ENCODE results near the gene RASD1. TPM values are rescaled to one million over a fixed set of nuclear protein-coding genes. Genes with fewer than 3 reads are reported as not detected.

RASD1 gene
- total RNA-seq, 1 donor from 2014 or later = 2.1 TPM

DNA sequence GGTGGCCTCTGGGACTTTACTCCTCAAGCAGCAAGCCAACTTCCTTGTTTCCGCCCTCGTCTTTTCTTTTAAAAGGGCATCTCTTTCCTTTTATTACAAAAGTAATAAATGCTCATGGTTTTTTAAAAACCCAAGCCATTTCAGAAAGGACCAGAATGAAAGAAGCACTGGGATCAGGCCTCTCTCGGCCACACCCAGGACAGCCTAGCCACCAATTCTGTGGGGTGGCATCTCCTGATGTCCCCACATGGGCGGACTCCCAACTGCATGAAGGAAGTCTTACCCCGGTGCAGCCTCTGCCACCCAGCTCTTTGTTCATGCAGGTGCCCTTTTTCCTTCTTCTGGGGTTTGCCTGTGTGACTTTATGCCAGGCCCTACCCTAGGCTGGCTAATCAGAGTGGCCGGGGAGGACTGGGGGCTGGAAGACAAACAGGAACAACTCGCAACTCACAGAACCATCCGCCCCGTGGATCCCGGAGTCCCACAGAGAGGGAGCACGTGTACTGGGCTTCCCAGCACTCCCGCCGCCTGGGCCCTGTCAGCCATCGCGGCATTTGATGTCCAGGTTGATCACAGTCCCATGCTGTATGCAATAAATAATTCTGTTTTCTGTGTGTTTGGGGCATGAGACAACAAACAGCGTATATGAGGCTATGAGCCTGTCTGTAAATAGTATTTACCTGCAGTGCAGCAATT lies 2.6 kb upstream of the RASD1 start:
- no peak for DNase-seq (ENCODE audit: low spot score in 2 of 2, unreplicated experiment in 2 of 2)
- peaks cover 12% of the 10 kb centered on the region for H3K4me1 Mint-ChIP-seq
- no peak overlapping the region for H3K4me3 Mint-ChIP-seq
- H3K9me3 Mint-ChIP-seq = no peaks in the 10 kb centered on the region
- TF ChIP-seq, protein P1, sequence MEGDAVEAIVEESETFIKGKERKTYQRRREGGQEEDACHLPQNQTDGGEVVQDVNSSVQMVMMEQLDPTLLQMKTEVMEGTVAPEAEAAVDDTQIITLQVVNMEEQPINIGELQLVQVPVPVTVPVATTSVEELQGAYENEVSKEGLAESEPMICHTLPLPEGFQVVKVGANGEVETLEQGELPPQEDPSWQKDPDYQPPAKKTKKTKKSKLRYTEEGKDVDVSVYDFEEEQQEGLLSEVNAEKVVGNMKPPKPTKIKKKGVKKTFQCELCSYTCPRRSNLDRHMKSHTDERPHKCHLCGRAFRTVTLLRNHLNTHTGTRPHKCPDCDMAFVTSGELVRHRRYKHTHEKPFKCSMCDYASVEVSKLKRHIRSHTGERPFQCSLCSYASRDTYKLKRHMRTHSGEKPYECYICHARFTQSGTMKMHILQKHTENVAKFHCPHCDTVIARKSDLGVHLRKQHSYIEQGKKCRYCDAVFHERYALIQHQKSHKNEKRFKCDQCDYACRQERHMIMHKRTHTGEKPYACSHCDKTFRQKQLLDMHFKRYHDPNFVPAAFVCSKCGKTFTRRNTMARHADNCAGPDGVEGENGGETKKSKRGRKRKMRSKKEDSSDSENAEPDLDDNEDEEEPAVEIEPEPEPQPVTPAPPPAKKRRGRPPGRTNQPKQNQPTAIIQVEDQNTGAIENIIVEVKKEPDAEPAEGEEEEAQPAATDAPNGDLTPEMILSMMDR (IDR thresholded peaks at IDR 0.05; ENCODE audit: unreplicated experiment) = no peak
- H3K27me3 Mint-ChIP-seq (ENCODE audit: low read depth) = peaks cover 35% of the 10 kb centered on the region
- H3K36me3 Mint-ChIP-seq = no peaks in the 10 kb centered on the region
- H3K27ac Mint-ChIP-seq = no peak overlapping the region

GRCh38 chr17:17497845-17498520 lies 1.8 kb upstream of the RASD1 start:
- no peak for DNase-seq (ENCODE audit: low spot score in 2 of 2, unreplicated experiment in 2 of 2)
- peaks cover 2% of the 10 kb centered on the region for H3K36me3 Mint-ChIP-seq
- peaks cover 13% of the 10 kb centered on the region for H3K4me1 Mint-ChIP-seq
- TF ChIP-seq, protein P1 (IDR thresholded peaks at IDR 0.05; ENCODE audit: unreplicated experiment) = no peak
- peaks cover 40% of the 10 kb centered on the region for H3K27me3 Mint-ChIP-seq (ENCODE audit: low read depth)
- H3K9me3 Mint-ChIP-seq = no peaks in the 10 kb centered on the region
- H3K4me3 Mint-ChIP-seq = no peak overlapping the region
- no peak overlapping the region for H3K27ac Mint-ChIP-seq

- no peak for DNase-seq (ENCODE audit: low spot score in 2 of 2, unreplicated experiment in 2 of 2)
- H3K4me1 Mint-ChIP-seq = peaks cover 16% of the 10 kb centered on the region
- H3K27ac Mint-ChIP-seq = no peak overlapping the region
- peaks cover 6% of the 10 kb centered on the region for H3K36me3 Mint-ChIP-seq
- H3K4me3 Mint-ChIP-seq = peak overlapping the region; percentile 10
- TF ChIP-seq, protein P1 (IDR thresholded peaks at IDR 0.05; ENCODE audit: unreplicated experiment) = peak; percentile 5
- no peaks in the 10 kb centered on the region for H3K9me3 Mint-ChIP-seq
- peaks cover 42% of the 10 kb centered on the region for H3K27me3 Mint-ChIP-seq (ENCODE audit: low read depth)
Observed at GRCh38 chr17:17497065-17497844, 1.1 kb upstream of the RASD1 start.

DNA sequence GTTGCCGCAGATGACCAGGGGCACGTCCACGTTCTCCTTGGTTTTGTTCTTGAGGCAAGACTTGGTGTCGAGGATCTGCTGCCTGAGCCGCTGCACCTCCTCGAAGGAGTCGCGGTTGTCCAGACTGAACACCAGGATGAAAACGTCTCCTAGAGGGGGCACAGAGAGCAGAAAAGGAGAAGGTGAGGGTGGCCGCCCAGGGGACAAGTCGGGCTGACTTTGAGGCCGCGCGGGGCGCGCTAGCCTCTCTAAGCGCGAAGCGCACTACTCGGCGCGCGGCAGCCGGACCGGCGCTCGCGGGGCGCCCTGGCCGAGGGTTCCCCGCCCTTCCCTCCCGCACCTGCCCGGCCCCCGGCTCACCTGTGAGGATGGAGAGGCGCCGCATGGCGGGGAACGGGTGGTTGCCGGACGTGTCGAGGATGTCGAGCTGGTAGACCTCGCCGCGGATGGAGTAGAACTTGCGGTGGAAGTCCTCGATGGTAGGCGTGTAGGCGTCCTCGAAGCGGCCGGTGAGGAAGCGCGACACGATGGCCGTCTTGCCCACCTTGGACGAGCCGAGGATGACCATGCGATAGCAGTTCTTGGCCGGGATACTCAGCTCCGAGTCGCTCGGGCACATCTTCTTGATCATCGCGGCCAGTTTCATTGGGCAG lies 533 bp downstream of the RASD1 start:
- Mint-ChIP-seq H3K9me3 (no peaks in the 10 kb centered on the region), H3K36me3 (peaks cover 11% of the 10 kb centered on the region), H3K27me3 (ENCODE audit: low read depth) (peaks cover 39% of the 10 kb centered on the region), H3K4me3 (peak overlapping the region; percentile 75), H3K4me1 (peaks cover 19% of the 10 kb centered on the region), H3K27ac (peak overlapping the region; percentile 78)
- no peak for DNase-seq (ENCODE audit: low spot score in 2 of 2, unreplicated experiment in 2 of 2)
- TF ChIP-seq, protein P1 (IDR thresholded peaks at IDR 0.05; ENCODE audit: unreplicated experiment) = no peak

- Mint-ChIP-seq H3K27me3 (ENCODE audit: low read depth) (peaks cover 37% of the 10 kb centered on the region), H3K4me1 (peaks cover 19% of the 10 kb centered on the region), H3K36me3 (peaks cover 13% of the 10 kb centered on the region), H3K4me3 (peak overlapping the region; percentile 75), H3K27ac (no peak overlapping the region), H3K9me3 (no peaks in the 10 kb centered on the region)
- TF ChIP-seq, protein P1 (IDR thresholded peaks at IDR 0.05; ENCODE audit: unreplicated experiment) = no peak
- no peak for DNase-seq (ENCODE audit: low spot score in 2 of 2, unreplicated experiment in 2 of 2)
Observed at GRCh38 chr17:17494870-17495535, 1.2 kb downstream of the RASD1 start.
